Kidney epithelial cell (primary cell): ENCODE data around the gene ATP11A. TPM values are rescaled to one million over a fixed set of nuclear protein-coding genes. Genes with fewer than 3 reads are reported as not detected.
"Not testable (repeated sequence)": the region's sequence is repeated elsewhere in the genome, so short reads cannot be mapped to it uniquely, and the experiment has no call there.

Source experiments
- DNase-seq: peaks from one replicate; pipeline ENCODE4 v3.0.0-alpha.2; 2010; ENCODE audit warnings: low read depth
- H3K27me3 ChIP-seq: 2 replicates; pipeline ENCODE4 v1.6.0; 2011; ENCODE audit warnings: low read length; ENCODE audit not compliant: control insufficient read depth, insufficient read depth
- H3K36me3 ChIP-seq: 2 replicates; pipeline ENCODE4 v1.5.1; 2011; ENCODE audit warnings: low read length; ENCODE audit not compliant: control insufficient read depth, insufficient read depth
- H3K4me3 ChIP-seq: 2 replicates; pipeline ENCODE4 v1.5.1; 2011; ENCODE audit warnings: low read depth, mild to moderate bottlenecking, control low read depth, low read length
- CTCF ChIP-seq: IDR thresholded peaks from 2 replicates; pipeline ENCODE4 v1.5.1; 2011; ENCODE audit warnings: mild to moderate bottlenecking, moderate library complexity, low read length, control low read depth, inconsistent platforms; ENCODE audit not compliant: insufficient read depth, poor library complexity, severe bottlenecking
- total RNA-seq: library from RNA; depleted of rRNA; stranded (reverse); fragments of >200 nt; gene quantifications from 2 replicates; pipeline ENCODE4 v1.2.3, GENCODE V29; 2015

ATP11A gene
- total RNA-seq, 1 donor from 2014 or later, result 31.5 TPM

GRCh38 chr13:112840472-112841302 lies 150.8 kb downstream of the ATP11A start:
- H3K27me3 ChIP-seq, result no peaks in the 10 kb centered on the region
- TF ChIP-seq CTCF, result no peak
- peaks cover 4% of the 10 kb centered on the region for H3K36me3 ChIP-seq
- DNase-seq, result no peak
- no peak overlapping the region for H3K4me3 ChIP-seq

GRCh38 chr13:112841303-112842015 lies 151.6 kb downstream of the ATP11A start:
- H3K36me3 ChIP-seq, DNase-seq, H3K4me3 ChIP-seq, H3K27me3 ChIP-seq: not testable (repeated sequence)

- no peak for TF ChIP-seq CTCF
- Histone ChIP-seq H3K4me3 (no peak overlapping the region), H3K27me3 (no peaks in the 10 kb centered on the region), H3K36me3 (peaks cover 3% of the 10 kb centered on the region)
- no peak for DNase-seq
Measured at GRCh38 chr13:112842343-112842856, 152.6 kb downstream of the ATP11A start.

GRCh38 chr13:112842931-112843391 lies 153.1 kb downstream of the ATP11A start:
- Histone ChIP-seq H3K27me3 (no peaks in the 10 kb centered on the region), H3K4me3 (no peak overlapping the region)
- TF ChIP-seq CTCF, result no peak

GRCh38 chr13:112843392-112844111 lies 153.7 kb downstream of the ATP11A start:
- no peak for TF ChIP-seq CTCF
- DNase-seq, result no peak
- Histone ChIP-seq H3K27me3 (no peaks in the 10 kb centered on the region), H3K4me3 (no peak overlapping the region), H3K36me3 (peaks cover 3% of the 10 kb centered on the region)

More at GRCh38 chr13:112842931-112843391, 153.1 kb downstream of the ATP11A start:
- H3K36me3 ChIP-seq, result peaks cover 3% of the 10 kb centered on the region
- no peak for DNase-seq

GRCh38 chr13:112844411-112844810 lies 154.6 kb downstream of the ATP11A start:
- no peak overlapping the region for H3K4me3 ChIP-seq
- no peak for DNase-seq
- H3K27me3 ChIP-seq, result no peaks in the 10 kb centered on the region
- peaks cover 2% of the 10 kb centered on the region for H3K36me3 ChIP-seq
- no peak for TF ChIP-seq CTCF
